Forelimb muscle (tissue), 1 donor: ENCODE measurements around the gene NHSL1. TPM values are rescaled to one million over a fixed set of nuclear protein-coding genes. Genes with fewer than 3 reads are reported as not detected.

Experiments used
- DNase-seq: peaks from one replicate; pipeline ENCODE4 v3.0.0-alpha.2; 2013; ENCODE audit warnings: low read depth
- polyA plus RNA-seq: library from polyadenylated mRNA; unstranded; fragments of 120-200 nt; gene quantifications from one replicate; pipeline ENCODE4 v1.2.1, GENCODE V29; 2013; ENCODE audit not compliant: insufficient read length

Gene NHSL1
- polyA plus RNA-seq, 1 donor = 23.6 TPM

DNA sequence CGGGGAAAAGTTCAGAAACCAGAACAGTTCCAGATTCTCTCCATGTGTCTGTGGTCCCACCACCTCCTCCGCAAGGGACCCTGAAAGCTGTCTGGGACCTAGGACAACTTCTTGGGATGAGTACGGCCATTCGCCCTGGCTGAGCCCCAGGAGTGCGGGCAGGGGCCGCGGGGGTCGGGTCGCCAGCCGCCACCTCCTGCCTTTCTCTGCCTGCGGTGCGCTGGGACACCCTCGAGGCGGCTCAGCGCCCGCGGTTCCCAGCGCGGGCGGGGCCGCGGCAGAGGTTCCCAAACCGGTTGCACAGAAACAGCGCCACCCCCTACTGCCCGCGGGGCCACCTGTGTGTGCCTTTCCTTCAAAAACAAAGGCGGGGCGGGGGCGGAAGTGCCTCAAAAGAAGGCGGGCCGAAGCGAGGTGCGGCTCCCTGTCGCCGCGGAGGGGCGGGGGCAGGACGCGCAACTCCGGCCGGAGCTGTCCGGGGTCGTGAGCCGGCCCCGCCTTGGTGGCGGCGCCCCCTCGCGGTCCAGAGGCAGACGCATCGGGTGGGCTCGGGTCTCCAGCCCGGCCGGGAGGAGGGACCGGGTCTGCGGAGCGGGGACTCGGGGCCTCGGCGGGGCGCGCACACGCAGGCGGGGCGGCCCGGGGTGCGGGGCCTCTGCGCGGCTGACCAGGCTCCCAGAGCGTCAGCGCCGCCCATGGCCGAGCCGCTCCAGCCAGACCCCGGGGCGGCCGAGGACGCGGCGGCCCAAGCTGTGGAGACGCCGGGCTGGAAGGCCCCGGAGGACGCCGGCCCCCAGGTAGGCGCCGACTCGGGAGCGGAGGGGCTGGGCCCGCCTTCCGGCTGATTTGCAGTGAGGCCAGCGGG is 95.3 kb downstream of the NHSL1 start, which contains the start of gene HEBP2:
HEBP2 (plus strand) TSS at position 423 of the 865 bp plus-strand sequence; CDS start at position 696, 273 bp downstream.
- peak; percentile 38 for DNase-seq

DNA sequence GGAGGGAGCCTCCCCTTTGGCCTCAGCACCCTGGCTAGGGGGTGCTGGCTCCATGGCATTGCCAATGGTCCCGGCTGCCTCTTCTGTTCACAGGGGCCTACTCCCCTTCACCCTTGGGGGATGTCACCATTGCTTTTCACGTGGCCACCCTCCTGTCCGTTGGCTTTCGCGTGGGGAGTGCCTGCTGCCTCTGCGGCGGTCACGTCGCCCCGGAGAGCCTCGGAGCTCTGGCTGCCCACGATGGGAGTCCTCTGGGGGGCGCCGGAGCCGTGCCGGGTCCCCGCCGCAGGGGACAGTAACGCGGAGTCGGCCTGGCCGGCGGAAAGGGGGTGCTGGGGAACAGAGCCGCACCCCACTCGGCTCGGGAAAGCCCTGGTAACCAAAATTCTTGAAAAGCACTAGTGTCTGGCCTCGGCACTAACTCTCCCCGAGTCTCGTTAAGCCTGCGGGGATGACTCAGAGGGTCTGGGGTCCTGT is 95.9 kb downstream of the NHSL1 start:
- DNase-seq = no peak

DNA sequence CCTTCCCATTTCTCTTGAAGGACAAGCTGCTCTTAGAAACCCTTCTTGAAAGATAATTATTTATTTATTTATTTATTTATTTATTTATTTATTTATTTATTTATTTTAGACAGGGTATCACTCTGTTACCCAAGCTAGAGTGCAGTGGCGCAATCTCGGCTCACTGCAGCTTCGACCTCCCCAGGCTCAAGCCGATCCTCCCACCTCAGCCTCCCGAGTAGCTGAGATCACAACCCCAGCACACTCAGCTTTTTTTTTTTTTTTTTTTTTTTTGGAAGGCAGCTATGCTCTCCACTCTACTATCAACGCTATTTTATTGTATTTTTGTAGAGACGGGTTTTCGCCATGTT is 96.5 kb downstream of the NHSL1 start:
- DNase-seq = no peak

DNA sequence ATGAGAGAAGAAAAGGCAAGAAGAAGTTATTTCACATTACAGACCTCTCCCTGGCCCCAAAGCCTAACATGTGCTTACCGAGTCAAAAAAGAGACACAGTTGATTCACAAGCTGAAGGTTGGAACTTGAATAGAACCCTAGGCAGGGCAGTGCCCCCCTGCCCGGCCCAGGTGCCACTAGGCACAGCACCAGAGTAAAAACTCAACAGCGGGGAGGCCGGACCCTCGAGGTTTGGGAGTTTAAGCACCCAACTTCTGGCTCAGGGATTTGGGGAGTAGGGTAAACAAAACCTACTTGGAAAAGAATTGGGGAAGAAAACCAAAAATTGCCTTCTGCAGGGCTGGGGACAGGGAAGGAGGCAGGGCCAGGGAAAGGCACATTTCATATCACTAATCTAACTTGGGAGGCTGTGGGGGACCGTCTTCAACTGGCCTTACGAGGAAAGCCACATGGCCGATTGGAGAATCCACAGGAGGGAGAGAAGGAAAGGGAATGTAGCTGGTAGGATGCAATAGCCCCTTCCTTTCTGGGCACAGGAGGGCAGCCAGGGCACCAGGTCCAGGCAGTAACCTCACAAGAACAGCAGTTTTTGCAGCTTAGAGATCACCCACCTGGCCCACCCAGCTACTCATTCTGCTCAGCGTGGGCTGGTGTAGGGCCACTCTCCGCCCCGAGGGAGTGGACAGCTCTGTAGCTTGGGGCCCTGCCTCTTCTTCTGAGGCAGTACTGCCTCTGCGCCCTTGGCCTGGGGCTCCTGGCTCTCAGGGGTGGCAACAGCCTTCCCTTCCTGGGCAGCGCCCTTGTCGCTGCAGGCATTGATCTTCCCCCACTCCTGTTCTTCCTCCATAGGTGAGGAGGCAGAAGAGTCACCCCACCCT is 97.1 kb downstream of the NHSL1 start:
- DNase-seq = no peak

DNA sequence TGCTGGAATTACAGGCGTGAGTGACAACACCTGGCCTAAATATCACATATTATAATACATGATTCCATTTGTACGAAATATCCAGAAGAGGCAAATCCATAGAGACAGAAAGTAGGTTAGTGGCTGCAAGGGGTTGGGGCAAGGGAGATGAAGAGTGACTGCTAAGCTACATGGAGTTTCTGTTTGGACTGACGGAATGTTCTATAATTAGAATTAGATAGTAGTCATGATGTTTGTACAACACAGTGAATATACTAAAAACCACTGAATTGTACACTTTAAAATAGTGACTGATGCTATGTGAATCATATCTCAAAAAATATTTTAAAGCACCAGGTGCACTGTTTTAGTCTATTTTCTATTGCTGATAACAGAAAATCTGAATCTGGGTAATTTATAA is 99.0 kb downstream of the NHSL1 start:
- DNase-seq = no peak

DNA sequence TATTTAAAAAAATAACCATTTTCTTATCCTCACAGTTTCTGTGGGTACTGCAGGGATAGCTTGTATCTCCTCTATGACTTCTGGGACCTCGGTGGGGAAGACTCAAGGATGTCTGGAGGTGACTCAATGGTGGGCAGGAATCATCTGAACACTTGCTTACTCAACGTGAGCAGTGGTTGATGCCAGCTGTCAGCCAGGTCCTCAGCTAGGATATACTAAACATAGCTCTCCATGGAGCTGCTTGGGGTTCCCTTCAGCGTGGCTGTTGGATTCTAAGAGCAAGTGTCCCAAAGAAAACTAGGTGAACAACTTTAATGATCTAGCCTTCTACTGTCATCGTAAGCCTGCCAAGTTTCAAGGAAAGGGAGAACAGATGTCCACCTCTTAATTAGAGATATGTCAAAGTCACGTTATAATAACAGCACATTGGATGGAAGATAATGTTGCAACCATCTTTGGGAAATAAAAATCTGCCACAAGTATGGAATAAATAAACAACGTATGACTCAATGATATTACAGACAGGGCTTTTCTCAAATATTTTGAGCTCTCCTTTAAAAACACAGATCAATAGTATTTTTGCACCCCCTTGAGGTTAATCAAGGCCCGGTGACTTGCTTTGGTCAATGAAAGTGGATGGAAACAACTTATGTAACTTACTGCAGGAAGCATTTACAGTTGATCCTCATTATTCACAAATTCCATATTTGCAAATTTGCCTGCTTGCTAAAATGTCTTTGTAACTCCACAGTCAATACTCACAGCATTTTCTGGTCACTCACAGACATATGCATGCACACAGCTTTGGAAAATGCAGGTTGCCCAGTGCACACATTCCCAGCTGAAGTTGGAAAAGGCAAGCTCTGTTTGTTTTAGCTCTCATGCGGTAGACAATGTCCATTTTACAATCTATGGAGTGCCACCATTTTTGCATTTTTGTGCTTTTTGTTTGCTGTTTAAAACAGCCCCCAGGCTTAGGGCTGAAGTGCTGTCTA is 101.9 kb downstream of the NHSL1 start:
- DNase-seq = no peak

DNA sequence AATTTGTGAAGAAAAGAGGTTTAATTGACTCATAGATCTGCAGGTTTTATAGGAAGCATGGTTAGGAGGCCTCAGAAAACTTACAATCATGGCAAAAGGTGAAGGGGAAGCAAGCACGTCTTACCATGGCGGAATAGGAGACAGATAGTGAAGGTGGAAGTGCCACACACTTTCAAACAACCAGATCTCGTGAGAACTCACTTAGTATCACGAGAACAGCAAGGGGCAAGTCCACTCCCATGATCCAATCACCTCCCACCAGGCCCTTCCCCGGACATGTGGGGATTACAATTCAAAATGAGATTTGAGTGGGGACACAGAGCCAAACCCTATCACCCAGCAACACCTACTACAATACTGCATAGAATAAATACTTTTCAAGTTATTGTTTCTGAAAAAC is 102.6 kb downstream of the NHSL1 start:
- no peak for DNase-seq

DNA sequence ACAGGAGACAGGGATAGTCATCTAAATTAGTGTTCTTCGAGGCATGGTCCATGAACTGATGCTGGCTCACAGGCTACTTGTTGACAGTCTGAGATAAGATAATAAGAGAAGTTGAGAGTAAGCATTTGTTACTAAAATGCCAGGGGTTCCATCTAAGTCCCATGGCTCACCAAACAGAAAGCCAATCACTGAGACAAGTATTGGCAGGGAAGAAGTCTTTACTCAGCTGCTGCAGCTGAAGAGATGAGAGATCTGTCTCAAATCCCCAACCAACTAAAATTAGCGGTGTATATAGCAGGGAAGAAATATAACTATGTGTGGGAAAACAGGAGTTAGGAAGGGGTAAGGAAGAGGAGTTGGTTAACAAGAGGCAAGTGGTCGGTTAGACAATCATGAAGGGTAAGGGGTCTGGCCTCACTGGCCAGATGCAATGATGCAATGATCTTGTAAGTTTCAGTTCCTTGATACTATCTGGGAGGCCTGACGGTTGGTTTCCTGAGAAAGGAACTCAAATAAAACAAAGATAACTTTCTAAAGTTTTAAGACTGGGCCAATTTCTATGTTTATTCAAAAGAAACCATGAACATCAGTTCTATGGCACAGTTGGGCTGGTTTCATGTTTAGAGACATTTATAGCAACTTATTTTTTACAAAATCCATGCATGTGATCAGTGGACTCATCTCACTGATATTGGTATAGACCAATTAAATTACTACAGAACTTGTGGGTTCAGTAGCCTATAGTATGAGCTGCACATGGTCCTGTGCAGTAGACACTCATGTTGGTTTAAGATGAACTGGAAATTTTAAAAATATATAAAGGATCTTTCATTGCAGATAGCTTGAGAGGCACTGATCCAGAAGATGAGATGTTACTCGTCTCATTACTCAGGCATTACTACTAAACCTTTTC is 105.2 kb downstream of the NHSL1 start:
- no peak for DNase-seq

DNA sequence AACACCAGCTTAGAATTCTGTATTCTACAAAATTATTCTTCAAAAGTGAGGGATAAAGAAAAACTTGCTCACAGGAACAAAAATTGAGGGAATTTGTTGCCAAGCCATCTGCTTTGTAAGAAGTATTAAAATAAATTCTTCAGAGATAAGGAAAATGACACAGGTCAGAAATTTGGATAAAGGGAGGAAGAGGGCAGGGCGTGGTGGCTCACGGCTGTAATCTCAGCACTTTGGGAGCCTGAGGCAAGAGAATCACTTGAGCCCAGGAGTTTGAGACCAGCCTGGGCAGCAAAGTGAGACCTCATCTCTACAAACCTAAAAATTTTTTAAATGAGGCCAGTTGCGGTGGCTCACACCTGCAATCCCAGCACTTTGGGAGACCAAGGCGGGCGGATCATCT is 109.7 kb downstream of the NHSL1 start:
- DNase-seq = no peak

DNA sequence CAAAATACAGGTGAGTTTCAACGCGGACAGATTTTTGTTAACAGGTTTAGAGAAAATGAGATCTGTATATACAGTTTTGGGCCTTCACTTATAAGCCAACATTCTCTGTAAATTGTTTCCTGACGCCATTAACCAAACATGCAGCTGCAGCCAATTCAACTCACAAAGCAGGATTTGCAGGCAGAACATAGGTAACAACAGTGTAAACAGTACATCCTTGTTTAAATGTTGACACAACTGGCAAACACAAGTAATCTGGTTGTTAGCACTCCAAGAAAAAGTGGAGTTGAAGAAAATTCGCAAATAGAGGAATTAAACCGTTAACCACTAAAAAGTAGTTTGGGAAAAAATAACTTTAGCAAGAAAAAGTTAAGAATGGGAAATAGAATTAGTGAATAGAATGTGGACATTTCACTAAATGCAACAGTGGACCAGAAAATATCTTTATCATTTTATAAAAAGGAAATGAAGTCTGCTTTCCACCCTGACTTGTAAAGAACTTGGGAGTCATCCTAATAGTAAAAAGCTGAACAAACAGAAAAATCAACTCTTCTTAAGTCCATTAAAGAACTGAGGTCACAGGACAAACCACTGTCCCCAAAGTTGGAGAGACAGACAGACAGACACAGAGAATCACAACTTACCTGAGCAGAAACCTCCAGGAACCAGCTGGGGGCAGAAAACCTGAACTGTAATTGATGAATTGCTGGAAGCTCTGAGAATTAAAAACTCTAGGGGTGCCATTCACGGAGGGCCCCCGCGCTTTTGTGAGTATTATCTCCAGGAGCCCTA is 111.5 kb downstream of the NHSL1 start:
- DNase-seq = no peak

DNA sequence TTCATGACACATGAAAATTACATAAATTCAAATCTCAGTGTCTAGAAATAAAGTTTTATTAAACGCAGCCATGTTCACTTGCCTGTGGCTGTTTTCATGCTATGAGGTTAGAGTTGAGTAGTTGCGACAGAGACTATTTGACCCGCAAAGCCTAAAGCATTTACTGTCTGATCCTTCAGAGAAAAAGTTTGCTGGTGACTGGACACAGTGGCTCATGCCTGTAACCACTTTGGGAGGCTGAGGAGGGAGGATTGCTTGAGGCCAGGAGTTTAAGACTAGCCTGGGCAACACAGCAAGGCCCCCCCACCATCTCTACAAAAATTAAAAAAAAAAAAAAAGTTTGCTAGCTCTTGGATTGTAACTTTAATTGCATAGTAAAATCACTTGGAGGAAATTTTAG is 112.4 kb downstream of the NHSL1 start:
- DNase-seq = no peak

DNA sequence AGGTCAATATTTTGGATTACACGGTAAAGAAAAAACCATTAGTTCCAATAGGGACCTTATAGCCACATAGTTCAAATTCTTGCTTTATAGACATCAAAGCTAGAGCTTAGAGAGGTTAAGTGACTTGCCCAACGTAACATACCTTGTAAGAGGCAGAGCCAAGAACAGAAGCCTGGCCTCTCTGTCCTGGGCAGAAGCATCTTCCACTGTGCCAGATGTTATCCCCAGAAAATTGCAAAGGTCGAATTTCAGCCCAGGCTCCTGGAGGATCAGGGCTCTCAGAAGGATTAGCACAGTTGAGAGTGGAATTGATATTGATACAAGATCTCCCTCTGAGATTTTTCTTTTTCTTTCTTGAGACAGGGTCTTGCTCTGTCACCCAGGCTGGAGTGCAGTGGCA is 115.5 kb downstream of the NHSL1 start:
- DNase-seq = no peak

DNA sequence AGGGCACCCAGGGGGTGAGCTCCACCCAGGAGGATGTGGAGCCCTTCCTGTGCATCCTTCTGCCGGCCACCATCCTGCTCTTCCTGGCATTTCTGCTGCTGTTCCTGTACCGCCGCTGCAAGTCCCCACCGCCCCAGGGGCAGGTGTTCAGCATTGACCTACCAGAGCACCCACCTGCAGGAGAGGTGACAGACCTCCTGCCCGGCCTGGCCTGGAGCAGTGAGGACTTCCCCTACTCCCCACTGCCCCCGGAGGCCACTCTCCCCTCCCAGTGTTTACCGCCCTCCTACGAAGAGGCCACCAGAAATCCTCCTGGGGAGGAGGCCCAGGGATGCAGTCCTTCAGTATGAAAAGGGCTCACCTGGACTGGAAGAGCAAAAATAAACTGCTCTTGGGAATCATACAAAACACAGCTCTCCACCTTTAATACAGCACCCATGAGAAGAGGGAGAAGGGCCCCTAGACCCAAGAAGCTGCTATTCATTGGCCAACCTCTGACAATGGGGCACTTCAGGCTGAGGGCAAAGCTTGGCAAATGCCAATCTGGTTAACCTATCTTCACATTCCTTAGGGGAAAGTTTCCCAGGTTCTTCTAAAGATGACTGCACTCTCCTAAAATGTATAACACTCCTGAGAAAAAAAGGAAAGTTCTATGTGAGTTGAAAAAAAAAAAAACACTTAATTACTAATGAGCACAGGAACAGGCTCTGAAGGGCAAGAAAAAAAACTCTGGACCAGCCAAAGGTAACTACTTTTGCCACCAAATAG is 116.6 kb downstream of the NHSL1 start:
- DNase-seq = no peak

DNA sequence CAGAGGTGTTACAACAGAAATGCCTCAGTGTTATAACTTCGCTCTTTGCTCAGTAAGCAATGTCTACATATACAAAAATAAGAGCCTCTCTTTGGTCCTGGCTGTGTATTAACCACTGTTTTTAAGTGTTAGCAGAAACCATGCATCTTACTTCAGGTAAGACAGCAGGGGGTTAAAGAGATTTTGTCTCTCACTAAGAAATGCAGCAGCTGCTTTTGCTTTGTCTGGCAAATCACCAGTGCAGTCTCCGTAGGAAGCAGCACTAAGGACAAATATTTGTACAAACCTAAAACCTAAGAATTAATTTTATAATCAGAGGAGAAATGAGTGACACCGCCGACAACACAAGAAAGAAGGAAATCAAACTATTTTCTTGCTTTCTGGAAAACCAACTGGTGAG is 120.8 kb downstream of the NHSL1 start:
- DNase-seq = no peak

DNA sequence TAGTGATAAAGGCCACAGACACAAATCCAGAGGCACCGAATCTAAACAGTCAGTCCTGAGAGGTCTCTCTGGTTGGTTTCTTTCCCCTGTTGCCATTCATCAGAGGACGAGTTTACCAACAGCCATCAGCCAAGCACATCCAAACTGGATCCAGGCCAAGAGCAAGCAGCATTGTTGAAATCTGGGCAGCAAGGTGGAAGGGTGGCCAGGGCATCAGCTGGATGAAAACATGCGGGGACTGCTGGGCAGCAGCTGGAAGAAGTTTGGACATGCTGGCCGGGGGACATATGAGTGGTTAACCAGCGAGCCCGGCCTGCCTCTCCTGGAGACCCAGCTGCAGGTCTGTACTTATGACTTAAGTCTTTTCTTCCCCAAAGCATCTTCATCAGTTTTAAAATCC is 121.5 kb downstream of the NHSL1 start, which contains the start of gene SMIM28:
SMIM28 (plus strand) TSS at position 62 of the 400 bp plus-strand sequence; CDS start at position 230, 168 bp downstream.
- DNase-seq = no peak

DNA sequence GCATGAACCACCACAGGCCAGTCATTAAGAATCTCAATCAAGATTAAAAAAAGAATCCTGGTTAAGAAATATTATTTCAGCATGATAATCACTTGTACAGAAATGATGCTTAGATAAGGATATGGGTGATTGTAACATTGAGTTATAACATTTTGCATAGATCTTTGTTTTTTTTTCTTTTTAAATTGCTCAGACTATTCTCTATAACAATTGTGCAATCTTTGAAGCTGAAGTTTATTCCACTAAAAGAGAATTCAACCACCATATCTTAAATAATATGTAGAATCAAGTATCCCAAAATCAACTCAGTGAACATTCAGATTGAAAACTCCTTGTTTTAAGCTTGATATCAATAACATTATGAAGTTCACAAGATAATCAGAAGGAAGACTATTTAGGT is 122.3 kb downstream of the NHSL1 start:
- no peak for DNase-seq

DNA sequence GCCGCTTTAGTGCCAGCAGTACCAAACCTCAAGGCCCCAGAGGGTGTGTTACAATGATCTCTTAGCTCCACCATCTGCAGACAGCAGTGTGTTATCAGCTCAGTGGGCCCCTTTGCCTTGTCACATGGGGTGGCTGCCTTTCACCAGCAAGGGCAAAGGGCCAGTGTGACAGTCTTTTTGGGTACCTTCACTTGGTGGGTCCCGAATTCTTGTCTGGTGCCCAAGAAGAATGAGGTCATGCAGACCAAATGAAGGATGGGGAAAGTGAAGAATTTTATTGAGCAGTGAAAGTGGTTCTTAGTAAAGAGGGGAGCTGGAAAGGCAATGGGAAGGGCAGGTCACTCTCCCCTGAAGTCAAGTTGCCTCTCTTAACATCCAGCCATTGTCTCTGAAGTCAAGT is 124.5 kb downstream of the NHSL1 start:
- no peak for DNase-seq

DNA sequence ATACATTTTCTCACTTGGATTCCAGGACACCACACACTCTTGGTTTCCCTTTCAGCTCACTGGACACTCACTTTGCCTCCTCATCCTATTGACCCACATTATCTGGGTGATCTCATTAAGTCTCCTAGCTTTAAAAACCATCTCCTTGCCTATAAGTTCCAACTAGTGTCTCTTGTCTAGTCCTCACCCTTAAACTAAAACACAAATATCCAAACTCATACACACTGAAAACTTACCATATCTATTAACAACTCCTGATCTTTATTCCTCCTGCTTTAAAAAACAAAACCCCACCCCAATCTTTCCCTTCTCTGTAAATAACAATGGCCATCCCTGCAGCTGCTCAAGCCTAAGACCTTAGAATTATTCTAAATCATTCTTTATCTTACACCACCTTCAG is 125.1 kb downstream of the NHSL1 start:
- DNase-seq = no peak
